Activated naive CD4-positive, alpha-beta T cell treated with anti-CD3 and anti-CD28 coated beads, Interleukin-2, amount 10 ng/mL, durations not matched to agents 7 days and 5 days (primary cell): ENCODE data around the gene SEH1L.
"Not testable (repeated sequence)": the region's sequence is repeated elsewhere in the genome, so short reads cannot be mapped to it uniquely, and the experiment has no call there.

Experiments used
- CTCF ChIA-PET: fragments of 350-600 bp; sonication (Branson Sonifier 250); formaldehyde crosslinking; loops from one replicate; lab custom pipeline; 2021; ENCODE audit warnings: antibody characterized with exemption; lab: Charles Lee
- DNase-seq: peaks from one replicate; pipeline ENCODE4 v3.0.0-alpha.2; 2020
- H3K27ac Mint-ChIP-seq: one replicate; pipeline ENCODE4 v1.8.0; 2021; ENCODE audit warnings: mild to moderate bottlenecking, moderate library complexity, mixed read lengths
- H3K27me3 Mint-ChIP-seq: one replicate; pipeline ENCODE4 v1.8.0; 2021; ENCODE audit warnings: mild to moderate bottlenecking, mixed read lengths
- H3K36me3 Mint-ChIP-seq: one replicate; pipeline ENCODE4 v1.8.0; 2021; ENCODE audit warnings: mixed read lengths
- H3K4me1 Mint-ChIP-seq: one replicate; pipeline ENCODE4 v1.8.0; 2021; ENCODE audit warnings: mixed read lengths
- H3K4me3 Mint-ChIP-seq: one replicate; pipeline ENCODE4 v1.8.0; 2021; ENCODE audit warnings: mild to moderate bottlenecking, moderate library complexity, mixed read lengths
- H3K9me3 Mint-ChIP-seq: one replicate; pipeline ENCODE4 v1.8.0; 2021; ENCODE audit warnings: mixed read lengths

Gene SEH1L

GRCh38 chr18:12947285-12948049 is at the start of gene SEH1L:
TSS of gene SEH1L (plus strand) at chr18:12948011. CDS start at chr18:12948122, 111 bp downstream.
- peak; percentile 99 for DNase-seq

GRCh38 chr18:12901208-12901607 is 46.6 kb upstream of the SEH1L start:
- DNase-seq, H3K27ac Mint-ChIP-seq, CTCF ChIA-PET, H3K36me3 Mint-ChIP-seq, H3K9me3 Mint-ChIP-seq, H3K4me3 Mint-ChIP-seq: not testable (repeated sequence)
- peaks cover 44% of the 10 kb centered on the region for H3K27me3 Mint-ChIP-seq
- peaks cover 12% of the 10 kb centered on the region for H3K4me1 Mint-ChIP-seq

More at GRCh38 chr18:12947285-12948049, at the start of gene SEH1L:
- H3K9me3 Mint-ChIP-seq = no peaks in the 10 kb centered on the region
- CTCF ChIA-PET = interaction anchor here (1.3 kb wide), 1 partner anchor 221 kb away, joined by 3 read pairs; no protein-coding TSS in a partner anchor
- H3K27me3 Mint-ChIP-seq = peaks cover 4% of the 10 kb centered on the region
- peak within 1 kb of the TSS; percentile 97 for H3K27ac Mint-ChIP-seq
- H3K4me3 Mint-ChIP-seq = peak within 1 kb of the TSS; percentile 85
- peaks cover 48% of the 10 kb centered on the region for H3K4me1 Mint-ChIP-seq
- H3K36me3 Mint-ChIP-seq = peaks cover 18% of the 10 kb centered on the region

- H3K36me3 Mint-ChIP-seq = no peaks in the 10 kb centered on the region
- peak overlapping the region; percentile 42 for H3K4me3 Mint-ChIP-seq
- H3K27ac Mint-ChIP-seq = peak overlapping the region; percentile 77
- peaks cover 10% of the 10 kb centered on the region for H3K4me1 Mint-ChIP-seq
- H3K27me3 Mint-ChIP-seq = peaks cover 36% of the 10 kb centered on the region
- CTCF ChIA-PET = interaction anchor here (0.7 to 1.8 kb wide), 8 partner anchors 11 to 179 kb away, joined by 3 to 8 read pairs (median 3); no protein-coding TSS in a partner anchor
- no peaks in the 10 kb centered on the region for H3K9me3 Mint-ChIP-seq
- peak; percentile 78 for DNase-seq
These were observed 43.7 kb upstream of the SEH1L start for GRCh38 chr18:12904012-12904516.

- Mint-ChIP-seq H3K4me3 (no peak overlapping the region), H3K36me3 (peaks cover 1% of the 10 kb centered on the region), H3K27ac (no peak overlapping the region), H3K27me3 (peaks cover 29% of the 10 kb centered on the region), H3K9me3 (no peaks in the 10 kb centered on the region), H3K4me1 (peaks cover 14% of the 10 kb centered on the region)
- CTCF ChIA-PET = no interaction called here
- no peak for DNase-seq
These were observed 41.7 kb upstream of the SEH1L start for GRCh38 chr18:12906119-12906518.

GRCh38 chr18:12906773-12907172 is 41.0 kb upstream of the SEH1L start:
- Mint-ChIP-seq H3K4me1 (peaks cover 17% of the 10 kb centered on the region), H3K4me3 (no peak overlapping the region), H3K27ac (no peak overlapping the region), H3K36me3 (peaks cover 2% of the 10 kb centered on the region), H3K9me3 (peaks cover 2% of the 10 kb centered on the region), H3K27me3 (peaks cover 35% of the 10 kb centered on the region)
- CTCF ChIA-PET = interaction anchor here (1.5 kb wide), 1 partner anchor 28 kb away, joined by 5 read pairs; no protein-coding TSS in a partner anchor
- DNase-seq = no peak

GRCh38 chr18:12907258-12907925 is 40.4 kb upstream of the SEH1L start:
- Mint-ChIP-seq H3K36me3 (peaks cover 2% of the 10 kb centered on the region), H3K9me3 (peaks cover 2% of the 10 kb centered on the region), H3K4me1 (peaks cover 17% of the 10 kb centered on the region), H3K27me3 (peaks cover 33% of the 10 kb centered on the region), H3K4me3 (no peak overlapping the region), H3K27ac (no peak overlapping the region)
- no peak for DNase-seq
- CTCF ChIA-PET = interaction anchor here (1.5 kb wide), 1 partner anchor 27 kb away, joined by 5 read pairs; no protein-coding TSS in a partner anchor

GRCh38 chr18:12908706-12909105 is 39.1 kb upstream of the SEH1L start:
- Mint-ChIP-seq H3K36me3 (peaks cover 5% of the 10 kb centered on the region), H3K4me3 (no peak overlapping the region), H3K9me3 (peaks cover 8% of the 10 kb centered on the region), H3K27ac (no peak overlapping the region), H3K27me3 (peaks cover 42% of the 10 kb centered on the region), H3K4me1 (peaks cover 14% of the 10 kb centered on the region)
- CTCF ChIA-PET = no interaction called here
- DNase-seq = no peak

- H3K27ac Mint-ChIP-seq = no peak overlapping the region
- peaks cover 7% of the 10 kb centered on the region for H3K4me1 Mint-ChIP-seq
- peaks cover 40% of the 10 kb centered on the region for H3K27me3 Mint-ChIP-seq
- H3K9me3 Mint-ChIP-seq = peaks cover 10% of the 10 kb centered on the region
- H3K36me3 Mint-ChIP-seq = peaks cover 5% of the 10 kb centered on the region
- H3K4me3 Mint-ChIP-seq = peak overlapping the region; percentile 23
- DNase-seq = peak; percentile 63
- CTCF ChIA-PET = interaction anchor here (0.9 kb wide), 1 partner anchor 23 kb away, joined by 3 read pairs; no protein-coding TSS in a partner anchor
These were observed 36.5 kb upstream of the SEH1L start for GRCh38 chr18:12911025-12911928.

GRCh38 chr18:12911929-12912703 is 35.7 kb upstream of the SEH1L start:
- Mint-ChIP-seq H3K4me3 (no peak overlapping the region), H3K27ac (no peak overlapping the region), H3K36me3 (peaks cover 5% of the 10 kb centered on the region), H3K9me3 (peaks cover 10% of the 10 kb centered on the region), H3K4me1 (peaks cover 7% of the 10 kb centered on the region), H3K27me3 (peaks cover 31% of the 10 kb centered on the region)
- CTCF ChIA-PET = interaction anchor here (0.8 to 1.4 kb wide), 2 partner anchors 19 to 162 kb away, joined by 3 read pairs; no protein-coding TSS in a partner anchor
- DNase-seq = no peak

GRCh38 chr18:12921178-12921577 is 26.6 kb upstream of the SEH1L start:
- CTCF ChIA-PET = interaction anchor here (0.9 to 4.0 kb wide), 6 partner anchors 13 to 194 kb away, joined by 3 to 20 read pairs (median 5); no protein-coding TSS in a partner anchor
- peak; percentile 39 for DNase-seq
- Mint-ChIP-seq H3K4me1 (peaks cover 12% of the 10 kb centered on the region), H3K9me3 (no peaks in the 10 kb centered on the region), H3K27me3 (peaks cover 21% of the 10 kb centered on the region), H3K27ac (peak overlapping the region; percentile 20), H3K4me3 (no peak overlapping the region), H3K36me3 (no peaks in the 10 kb centered on the region)

GRCh38 chr18:12922266-12922665 is 25.5 kb upstream of the SEH1L start:
- H3K4me3 Mint-ChIP-seq = no peak overlapping the region
- no peaks in the 10 kb centered on the region for H3K9me3 Mint-ChIP-seq
- H3K27me3 Mint-ChIP-seq = peaks cover 22% of the 10 kb centered on the region
- DNase-seq = no peak
- CTCF ChIA-PET = interaction anchor here (0.7 to 4.0 kb wide), 3 partner anchors 12 to 223 kb away, joined by 3 to 20 read pairs (median 7); no protein-coding TSS in a partner anchor
- H3K36me3 Mint-ChIP-seq = no peaks in the 10 kb centered on the region
- peaks cover 12% of the 10 kb centered on the region for H3K4me1 Mint-ChIP-seq
- H3K27ac Mint-ChIP-seq = no peak overlapping the region

- CTCF ChIA-PET = interaction anchor here (1.7 kb wide), 1 partner anchor 33 kb away, joined by 4 read pairs; no protein-coding TSS in a partner anchor
These were observed 23.2 kb upstream of the SEH1L start for GRCh38 chr18:12924616-12925015.

More at GRCh38 chr18:12924616-12925015, 23.2 kb upstream of the SEH1L start:
- Mint-ChIP-seq H3K27me3 (peaks cover 22% of the 10 kb centered on the region), H3K36me3 (no peaks in the 10 kb centered on the region), H3K4me1 (peaks cover 12% of the 10 kb centered on the region), H3K9me3 (no peaks in the 10 kb centered on the region), H3K4me3 (no peak overlapping the region), H3K27ac (no peak overlapping the region)
- no peak for DNase-seq
